HG03066 (cell line): ENCODE data around the gene FOXE3.

Experiments used
- ATAC-seq: cut with Tn5 transposase; IDR thresholded peaks from one replicate; pipeline ENCODE4 v1.9.1; 2021; ENCODE audit warnings: low read depth; ENCODE audit not compliant: unreplicated experiment

The FOXE3 gene

DNA sequence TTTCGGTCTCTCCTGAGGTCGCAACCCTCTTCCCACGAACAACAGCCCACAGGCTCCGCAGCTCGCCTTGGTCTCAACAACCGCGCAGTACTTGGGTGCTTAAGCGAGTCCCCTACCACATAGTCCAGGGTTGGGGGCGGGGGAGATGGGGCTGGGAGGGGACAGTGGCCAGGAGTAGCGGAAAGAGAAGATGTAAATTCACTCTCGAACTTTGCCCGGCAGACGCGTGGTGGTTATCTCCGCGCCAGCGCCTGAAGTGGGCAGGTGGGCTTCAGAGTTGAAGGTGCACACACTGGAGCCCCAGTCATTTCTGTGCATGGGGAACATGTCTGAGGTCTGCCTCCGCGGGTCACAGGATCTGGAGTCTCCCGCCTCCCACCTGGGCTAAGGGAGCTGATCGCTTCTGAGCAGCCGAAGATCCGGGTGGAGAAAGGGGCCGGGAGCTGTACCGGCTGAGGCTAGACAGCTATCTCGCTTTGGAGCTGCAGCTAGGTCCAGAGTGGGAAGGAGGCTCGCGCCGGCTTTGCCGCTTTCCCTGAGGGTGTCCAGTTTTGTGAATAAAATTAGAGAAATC, 17.5 kb downstream of the FOXE3 start:
- ATAC-seq, result no peak

- ATAC-seq, result no peak
Observed at GRCh38 chr1:47434051-47434842, 18.2 kb downstream of the FOXE3 start.

DNA sequence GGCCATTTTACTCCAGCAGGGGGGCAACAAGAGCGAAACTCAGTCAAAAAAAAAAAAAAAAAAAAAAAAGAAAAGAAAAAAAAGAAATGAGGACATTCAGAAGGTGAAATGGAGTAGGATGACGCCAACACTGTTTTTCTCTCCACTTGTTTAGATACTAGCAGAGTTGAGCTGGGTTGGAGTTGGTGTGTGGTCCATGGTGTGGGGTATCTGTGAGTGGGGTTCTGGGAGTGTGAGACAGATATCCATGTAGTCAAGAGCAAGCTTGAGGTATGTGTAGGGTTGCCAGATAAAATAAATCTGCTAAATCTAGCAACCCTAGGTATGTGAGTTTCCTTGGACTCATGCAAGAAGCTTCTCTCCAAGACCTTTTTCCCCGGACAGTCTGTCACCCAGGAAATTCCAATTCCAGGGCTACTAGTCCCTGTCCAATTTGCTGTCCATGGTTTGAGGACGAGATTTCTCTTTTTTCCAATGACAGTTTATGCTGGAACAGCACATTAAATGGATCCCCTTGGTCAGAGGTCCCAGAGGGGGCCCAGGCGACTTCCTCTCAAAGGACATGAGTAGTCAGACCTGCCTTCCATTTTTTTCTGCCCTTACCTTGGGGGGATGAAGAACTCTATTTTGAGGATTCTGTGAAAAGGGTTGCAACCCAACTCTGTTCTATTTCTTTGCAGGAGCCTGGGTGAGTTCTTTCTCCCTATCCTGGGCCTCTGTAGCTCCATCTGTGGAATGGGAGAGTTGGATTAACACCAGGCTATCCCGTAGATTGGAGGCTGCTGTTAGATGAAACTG, 19.6 kb downstream of the FOXE3 start:
- ATAC-seq, result no peak

- ATAC-seq, result peak; percentile 39
Observed at GRCh38 chr1:47436304-47436978, 20.4 kb downstream of the FOXE3 start.

- peak; percentile 12 for ATAC-seq
Observed at GRCh38 chr1:47436979-47437446, 20.9 kb downstream of the FOXE3 start.

GRCh38 chr1:47437447-47438164, 21.5 kb downstream of the FOXE3 start, which contains the start of gene FOXD2:
TSS of gene FOXD2 (plus strand) at chr1:47438044. CDS start at chr1:47438136, 92 bp downstream.
- ATAC-seq, result peak; percentile 76

DNA sequence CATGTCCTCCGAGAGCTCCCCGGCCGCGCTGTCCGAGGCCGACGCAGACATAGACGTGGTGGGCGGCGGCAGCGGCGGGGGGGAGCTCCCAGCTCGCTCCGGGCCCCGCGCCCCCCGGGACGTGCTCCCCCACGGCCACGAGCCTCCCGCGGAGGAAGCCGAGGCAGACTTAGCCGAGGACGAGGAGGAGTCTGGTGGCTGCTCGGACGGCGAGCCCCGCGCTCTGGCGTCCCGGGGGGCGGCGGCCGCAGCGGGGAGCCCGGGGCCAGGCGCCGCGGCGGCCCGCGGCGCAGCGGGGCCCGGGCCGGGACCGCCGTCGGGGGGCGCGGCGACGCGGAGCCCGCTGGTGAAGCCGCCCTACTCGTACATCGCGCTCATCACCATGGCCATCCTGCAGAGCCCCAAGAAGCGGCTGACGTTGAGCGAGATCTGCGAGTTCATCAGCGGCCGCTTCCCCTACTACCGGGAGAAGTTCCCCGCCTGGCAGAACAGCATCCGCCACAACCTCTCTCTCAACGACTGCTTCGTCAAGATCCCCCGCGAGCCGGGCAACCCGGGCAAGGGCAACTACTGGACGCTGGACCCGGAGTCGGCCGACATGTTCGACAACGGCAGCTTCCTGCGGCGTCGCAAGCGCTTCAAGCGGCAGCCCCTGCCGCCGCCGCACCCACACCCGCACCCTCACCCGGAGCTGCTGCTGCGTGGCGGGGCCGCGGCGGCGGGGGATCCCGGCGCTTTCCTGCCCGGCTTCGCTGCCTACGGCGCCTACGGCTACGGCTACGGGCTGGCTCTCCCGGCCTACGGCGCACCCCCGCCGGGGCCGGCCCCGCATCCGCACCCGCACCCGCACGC, 22.3 kb downstream of the FOXE3 start:
- ATAC-seq, result no peak

DNA sequence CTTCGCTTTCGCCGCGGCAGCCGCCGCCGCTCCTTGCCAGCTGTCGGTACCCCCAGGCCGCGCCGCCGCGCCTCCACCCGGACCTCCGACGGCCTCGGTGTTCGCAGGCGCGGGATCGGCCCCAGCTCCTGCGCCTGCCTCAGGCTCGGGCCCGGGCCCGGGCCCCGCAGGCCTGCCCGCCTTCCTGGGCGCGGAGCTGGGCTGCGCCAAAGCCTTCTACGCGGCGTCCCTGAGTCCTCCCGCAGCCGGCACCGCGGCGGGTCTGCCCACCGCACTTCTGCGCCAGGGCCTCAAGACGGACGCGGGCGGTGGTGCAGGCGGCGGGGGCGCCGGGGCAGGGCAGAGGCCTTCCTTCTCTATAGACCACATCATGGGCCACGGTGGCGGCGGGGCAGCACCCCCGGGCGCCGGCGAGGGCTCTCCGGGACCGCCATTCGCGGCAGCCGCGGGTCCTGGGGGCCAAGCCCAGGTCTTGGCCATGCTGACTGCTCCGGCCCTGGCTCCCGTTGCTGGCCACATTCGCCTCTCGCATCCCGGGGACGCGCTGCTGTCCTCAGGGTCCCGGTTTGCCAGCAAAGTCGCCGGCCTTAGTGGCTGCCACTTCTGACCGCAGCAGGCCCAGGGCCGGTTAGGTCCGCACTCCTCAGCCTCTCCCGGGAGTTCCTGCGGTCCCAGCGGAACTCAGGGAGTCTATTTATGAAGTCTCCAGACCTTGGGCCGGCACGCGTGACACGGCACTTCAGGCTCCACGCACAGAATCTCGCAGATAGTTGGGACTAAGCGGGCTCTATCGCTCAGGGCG, 23.1 kb downstream of the FOXE3 start:
- no peak for ATAC-seq

DNA sequence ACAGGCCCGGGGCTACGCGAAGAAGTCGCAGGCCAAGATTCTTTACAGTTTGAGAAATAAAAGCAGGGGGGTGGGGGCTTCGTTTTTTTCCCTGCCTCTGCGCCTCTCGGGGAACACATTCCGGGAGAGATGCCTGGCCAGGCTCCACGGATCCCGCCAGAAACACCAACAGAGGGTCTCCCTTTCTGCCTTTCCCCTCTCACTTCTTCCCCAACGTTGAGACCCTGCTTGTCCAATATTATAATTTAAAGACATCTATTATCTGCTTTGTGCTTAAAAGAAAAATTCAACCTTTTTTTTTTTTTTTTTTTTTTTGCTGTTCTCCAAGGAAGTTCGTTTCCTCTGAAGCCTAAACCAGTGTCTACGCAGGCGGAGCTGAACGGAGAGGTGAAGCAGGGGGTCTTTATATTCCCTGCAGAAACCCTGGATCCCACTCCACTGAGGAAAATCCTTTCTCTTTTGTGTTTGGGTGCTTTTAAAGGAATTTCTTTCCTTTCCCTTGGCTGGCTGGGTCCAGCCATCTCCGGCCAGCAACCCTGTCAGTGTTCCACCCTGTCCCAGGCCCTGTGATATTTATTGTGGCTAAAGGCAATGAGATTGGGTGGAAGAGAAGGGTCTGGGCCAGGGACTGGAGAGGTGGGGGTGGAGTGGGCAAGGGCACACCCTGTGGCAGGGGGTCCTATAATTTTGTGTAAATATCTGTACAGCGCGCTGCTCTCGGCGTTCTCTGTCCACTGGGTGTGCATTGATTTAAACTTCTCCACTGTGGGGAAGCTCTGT, 23.9 kb downstream of the FOXE3 start:
- ATAC-seq, result no peak

GRCh38 chr1:47440599-47441081, 24.6 kb downstream of the FOXE3 start:
- no peak for ATAC-seq

DNA sequence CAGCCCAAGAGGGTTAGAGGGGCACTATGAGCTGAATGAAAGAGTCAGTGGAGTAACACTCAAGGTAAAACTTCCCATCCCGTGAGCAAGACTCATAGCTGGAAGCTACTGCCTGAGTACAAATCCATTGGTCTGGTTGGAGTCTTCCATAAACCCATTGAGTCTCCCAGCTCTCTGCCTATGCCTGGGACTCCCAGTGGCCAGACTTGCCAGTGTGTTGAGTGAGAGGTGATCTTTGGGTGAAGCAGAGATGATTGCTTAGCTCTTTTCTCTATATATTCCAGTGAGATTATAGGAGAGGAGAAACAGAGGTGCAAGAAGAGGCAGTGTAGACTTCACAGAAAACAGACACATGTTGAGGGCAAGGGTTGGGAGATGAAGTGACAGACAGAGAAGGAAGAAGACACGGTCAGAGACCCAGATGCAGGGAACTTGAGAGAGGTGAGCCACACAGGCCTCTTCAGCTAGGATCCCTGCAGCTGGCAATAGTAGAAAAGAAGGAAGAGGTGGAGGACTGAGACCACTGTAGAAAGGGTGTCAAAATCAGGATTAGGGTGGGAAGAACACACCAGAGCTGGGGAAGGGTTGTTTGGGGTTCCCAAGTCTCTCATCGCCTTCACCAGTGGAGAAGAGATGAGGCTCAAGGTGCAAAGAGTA, 25.5 kb downstream of the FOXE3 start:
- ATAC-seq, result no peak

DNA sequence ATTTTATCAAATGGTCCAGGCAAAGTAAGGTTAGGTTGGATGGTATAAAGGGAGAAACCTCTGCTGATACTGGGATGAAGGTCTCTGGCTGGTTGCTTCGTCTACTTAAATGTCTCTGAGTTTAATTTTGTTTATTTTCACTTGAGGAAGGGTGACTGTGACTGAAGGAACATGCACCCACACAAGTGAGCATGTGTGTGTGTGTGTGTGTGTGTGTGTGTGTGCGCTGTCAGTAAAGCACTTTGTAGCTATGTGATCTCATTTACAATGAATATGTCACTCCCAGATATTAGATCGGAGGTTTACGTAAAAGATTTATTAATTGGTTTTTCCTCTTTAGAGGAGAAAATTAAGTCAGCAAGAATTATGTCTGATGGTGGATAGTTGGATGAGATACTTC, 26.1 kb downstream of the FOXE3 start:
- no peak for ATAC-seq

- no peak for ATAC-seq
Observed at GRCh38 chr1:47442842-47443529, 26.9 kb downstream of the FOXE3 start.

- ATAC-seq, result no peak
Observed at GRCh38 chr1:47443530-47444296, 27.6 kb downstream of the FOXE3 start.

- no peak for ATAC-seq
Observed at GRCh38 chr1:47444297-47444561, 28.1 kb downstream of the FOXE3 start.
